GM19023 (cell line): Measurements from ENCODE around the gene MMEL1.
"Not testable (repeated sequence)": the region's sequence is repeated elsewhere in the genome, so short reads cannot be mapped to it uniquely, and the experiment has no call there.

Experiments
- ATAC-seq: cut with Tn5 transposase; IDR thresholded peaks from one replicate; pipeline ENCODE4 v1.9.1; 2021; ENCODE audit warnings: mild to moderate bottlenecking, moderate library complexity; ENCODE audit not compliant: unreplicated experiment

MMEL1 gene

DNA sequence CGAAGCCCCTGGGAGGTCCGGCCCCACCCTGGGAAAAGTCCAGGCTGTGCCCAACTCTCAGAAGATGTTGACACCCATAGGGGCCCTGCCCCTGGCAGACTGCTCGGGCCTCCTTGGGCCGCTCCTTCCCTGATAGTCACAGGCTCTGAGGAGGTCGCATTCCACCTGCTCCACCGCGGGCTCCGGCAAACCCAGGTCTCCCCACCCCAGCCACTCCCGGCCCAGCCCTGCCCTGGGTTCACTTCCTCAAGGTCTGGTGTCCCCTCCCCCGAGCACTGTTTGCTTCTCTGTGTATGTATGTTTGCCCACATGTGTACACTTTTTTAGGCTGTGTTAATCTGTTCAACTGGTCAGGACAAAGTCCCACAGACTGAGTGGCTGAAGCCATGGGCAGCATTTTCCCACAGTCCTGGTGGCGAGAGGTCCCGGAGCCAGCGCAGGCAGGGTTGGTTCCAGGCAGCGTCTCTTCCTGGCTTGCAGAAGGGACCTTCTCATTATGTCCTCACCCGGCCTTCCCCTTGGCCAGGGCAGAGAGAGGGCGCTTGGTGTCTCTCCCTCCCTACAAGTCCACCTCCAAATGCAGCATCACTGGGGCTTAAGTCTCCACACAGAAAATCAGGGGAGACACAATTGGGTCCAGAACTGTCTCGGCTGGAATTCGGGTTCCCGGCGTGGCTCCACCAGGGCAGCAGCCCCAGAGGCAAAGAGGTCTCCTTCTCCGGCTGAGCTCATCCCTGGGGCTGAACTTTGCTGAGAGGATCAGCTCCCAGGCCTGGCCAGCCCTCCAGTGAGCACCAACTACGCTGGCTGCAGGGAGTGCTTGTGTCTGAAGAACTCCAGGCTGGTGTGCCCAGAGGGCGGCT, 56.8 kb downstream of the MMEL1 start:
- ATAC-seq: no peak

DNA sequence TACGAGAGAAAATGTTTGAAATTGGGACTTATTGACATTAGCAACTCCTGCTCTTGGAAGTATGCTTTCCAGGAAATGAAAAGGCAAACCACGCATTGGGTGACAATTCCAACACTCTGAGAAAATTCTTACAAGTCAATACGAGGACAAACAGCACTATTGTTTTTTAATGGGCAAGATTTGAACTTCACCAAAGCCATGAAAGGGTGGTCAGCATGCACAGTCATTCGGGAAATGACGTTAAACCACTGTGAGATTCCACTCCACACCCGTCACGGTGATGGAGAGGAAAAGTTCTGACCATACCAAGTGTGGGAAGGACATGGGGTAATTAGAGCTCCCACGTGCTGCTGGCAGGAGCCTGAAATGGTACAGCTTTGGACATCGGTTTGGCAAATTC, 58.5 kb downstream of the MMEL1 start:
- ATAC-seq: no peak

DNA sequence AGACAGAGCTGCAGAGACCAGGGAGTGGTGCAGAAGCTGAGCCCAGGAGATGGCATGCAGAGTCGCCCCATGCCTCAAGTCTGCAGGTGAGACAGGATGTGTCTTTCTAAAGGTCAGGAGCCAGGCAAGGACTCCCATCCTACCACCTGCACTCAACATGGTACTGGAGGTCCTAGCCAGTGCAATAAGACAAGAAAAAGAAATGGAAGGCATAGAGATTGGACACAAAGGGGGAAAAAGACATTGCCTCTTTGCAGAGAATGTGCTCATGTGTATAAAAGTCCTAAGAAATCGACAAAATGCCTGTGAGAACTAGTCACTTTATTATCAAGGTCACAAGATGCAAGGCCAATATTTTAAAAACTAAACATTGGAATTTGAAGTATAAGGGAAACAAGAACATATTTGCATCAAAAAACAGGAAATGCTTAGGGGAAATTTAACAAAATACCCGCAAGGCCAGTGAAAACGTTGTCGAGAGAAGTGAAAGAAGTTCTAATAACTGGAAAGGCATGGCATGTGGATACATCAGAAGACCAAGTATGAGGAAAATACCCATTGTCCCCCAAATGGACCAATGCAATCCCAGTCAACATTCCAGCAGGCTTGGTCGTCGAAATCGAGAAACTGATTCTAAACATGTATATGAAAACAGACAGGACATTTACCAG, 59.4 kb downstream of the MMEL1 start:
- no peak for ATAC-seq

DNA sequence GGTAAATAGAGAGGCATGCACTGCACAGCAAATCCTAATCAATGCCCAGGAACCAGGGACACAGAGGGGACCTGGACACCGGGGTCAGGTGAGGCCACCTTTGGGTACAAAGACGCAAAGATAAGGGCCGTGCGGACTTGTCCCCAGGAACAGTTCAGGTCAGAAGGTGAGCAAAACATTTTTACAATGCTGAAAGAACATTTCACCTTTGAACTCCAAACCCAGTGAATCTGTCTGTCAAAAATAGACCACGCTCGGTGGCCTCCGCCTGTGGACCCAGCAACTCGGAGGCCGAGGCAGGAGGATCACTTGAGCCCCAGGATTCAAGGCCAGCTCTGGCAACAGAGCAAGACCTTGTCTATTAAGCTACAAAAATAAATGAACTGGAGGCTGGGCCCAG, 61.5 kb downstream of the MMEL1 start:
- ATAC-seq: no peak

DNA sequence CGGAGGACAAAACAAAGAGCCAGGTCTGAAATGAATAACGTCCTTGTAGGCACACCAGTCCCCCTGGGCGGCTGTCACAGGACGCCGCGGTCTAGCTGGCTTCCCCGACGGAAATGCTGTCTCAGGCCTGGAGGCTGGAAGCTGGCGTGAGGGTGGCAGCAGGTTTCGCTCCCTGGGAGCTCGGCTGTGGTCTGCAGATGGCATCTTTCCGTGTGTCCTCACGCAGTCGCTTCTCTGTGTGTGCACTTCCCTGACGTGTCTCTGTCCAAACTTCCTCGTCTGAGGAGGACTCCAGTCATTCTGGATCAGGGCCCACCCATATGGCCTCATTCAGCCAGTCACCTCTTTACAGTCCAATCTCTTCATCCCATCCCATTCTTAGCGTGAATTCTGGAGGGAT, 62.5 kb downstream of the MMEL1 start:
- no peak for ATAC-seq

- ATAC-seq: not testable (repeated sequence)
Measured at GRCh38 chr1:2569703-2570102, 63.1 kb downstream of the MMEL1 start.

DNA sequence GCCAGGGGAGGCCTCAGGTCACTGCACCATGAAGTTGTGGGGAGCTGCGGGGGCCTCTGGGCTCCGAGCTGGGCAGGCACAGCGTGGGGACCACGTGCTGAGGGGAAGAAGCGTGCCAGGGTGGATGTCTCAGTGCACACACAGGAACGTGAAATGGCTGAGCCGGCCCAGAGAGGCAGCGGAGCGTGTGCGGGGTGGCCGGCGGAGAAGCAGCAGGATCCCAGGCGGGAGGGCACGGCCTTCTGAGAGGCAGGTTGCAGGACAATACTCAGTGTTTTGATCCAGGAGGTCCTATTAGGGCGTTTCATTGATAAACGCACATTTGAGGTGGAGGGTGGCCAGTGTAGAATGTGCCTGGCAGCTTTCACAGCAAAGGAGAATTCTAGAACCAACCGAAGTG, 63.8 kb downstream of the MMEL1 start:
- no peak for ATAC-seq

DNA sequence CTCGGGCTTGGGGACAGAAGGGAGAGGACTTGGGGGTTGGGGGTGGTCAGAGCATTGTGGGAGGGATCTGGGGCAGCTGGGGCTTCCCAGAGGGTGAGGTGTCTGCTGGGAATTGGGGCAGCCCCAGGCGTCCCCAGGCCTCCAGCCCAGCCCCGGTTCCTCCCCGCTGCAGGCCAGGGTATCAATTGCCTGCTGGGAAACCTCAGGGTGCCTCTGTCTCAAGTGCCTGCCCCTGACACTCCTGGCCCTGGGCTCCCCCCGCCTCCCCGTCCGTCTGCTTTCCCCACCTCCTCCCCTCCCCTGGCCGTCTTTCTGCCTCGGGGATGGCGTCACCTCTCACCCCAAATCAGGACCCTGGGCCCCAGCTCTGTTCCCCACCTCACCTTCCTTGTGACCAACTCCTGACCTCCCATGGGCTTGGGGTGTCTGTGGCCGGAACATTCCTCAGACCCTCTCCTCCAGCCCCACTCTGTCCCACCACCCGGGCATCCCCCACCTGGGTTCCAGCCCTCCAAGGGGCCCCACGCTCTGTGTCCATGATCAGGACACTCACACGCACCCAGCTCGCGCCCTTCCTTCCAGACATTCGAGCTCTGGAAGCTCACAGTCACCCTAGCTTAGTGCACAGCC, 64.5 kb downstream of the MMEL1 start:
- ATAC-seq: not testable (repeated sequence)

GRCh38 chr1:2567083-2567679, 65.6 kb downstream of the MMEL1 start:
- ATAC-seq: no peak

DNA sequence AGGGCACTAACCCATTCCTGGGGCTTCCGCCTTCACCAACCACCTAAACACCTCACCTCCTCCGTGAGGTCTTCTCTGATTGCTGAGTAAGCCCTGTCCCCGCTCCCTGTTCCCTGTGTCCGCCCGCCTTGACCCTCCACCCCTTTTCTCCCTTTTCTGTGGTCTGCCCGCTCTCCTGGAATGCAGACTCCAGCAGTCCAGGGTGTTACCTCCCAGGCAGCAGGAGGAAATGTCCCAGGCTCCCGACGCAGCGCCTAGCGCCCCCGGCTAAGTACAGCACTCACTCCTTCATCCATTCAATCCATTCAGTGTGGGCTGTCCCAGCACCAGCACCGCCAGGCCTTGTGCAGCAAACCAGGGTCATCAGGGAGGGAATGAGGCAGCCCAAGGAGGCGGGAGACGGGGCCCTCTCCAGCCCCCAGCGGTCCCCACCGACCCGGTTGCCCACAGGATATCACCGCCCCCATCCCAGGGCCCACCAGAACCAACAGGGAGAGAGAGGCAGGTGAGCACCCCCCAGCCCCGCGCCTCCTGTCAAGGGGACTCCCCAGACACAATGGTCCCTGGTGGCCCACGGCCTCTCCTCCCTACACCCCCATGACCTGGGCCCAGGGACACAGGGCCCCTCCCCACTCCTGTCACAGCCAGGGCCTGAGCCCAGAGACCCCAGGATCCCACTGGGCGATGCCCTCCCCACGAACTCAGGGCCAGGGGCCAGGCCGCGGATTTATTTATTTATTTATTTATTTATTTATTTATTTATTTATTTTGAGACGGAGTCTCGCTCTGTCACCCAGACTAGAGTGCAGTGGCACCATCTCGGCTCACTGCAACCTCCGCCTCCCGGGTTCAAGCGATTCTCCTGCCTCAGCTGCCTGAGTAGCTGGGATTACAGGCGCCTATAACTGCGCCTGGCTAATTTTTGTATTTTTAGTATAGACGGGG, 66.4 kb downstream of the MMEL1 start:
- no peak for ATAC-seq

DNA sequence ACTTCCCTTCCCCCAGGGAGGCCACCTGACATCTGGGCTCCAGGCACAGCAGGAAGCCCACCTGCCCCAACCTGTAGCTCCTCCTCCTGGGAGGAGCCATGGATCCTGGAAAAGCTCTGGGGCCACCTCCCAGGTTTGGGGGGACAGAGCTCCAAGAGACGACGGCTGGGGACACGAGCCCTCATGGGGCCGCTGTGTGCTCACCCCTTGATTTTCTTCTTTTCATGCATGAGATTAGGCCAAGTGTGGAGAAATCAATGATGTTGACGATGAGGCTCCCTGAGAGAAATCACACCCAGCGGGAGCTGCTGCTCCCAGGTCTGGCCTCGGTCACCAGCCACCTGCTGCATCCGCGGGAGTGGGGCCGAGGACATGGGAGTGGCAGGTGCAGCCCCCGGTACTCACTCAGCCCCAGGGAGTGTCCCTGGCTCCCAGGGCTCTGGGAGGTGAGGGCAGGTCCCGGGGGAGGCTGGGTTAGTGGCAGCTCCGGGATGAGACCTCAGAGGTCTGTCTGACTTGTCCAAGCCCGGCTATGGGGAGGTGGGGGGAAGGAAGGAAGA, 67.9 kb downstream of the MMEL1 start:
- no peak for ATAC-seq

DNA sequence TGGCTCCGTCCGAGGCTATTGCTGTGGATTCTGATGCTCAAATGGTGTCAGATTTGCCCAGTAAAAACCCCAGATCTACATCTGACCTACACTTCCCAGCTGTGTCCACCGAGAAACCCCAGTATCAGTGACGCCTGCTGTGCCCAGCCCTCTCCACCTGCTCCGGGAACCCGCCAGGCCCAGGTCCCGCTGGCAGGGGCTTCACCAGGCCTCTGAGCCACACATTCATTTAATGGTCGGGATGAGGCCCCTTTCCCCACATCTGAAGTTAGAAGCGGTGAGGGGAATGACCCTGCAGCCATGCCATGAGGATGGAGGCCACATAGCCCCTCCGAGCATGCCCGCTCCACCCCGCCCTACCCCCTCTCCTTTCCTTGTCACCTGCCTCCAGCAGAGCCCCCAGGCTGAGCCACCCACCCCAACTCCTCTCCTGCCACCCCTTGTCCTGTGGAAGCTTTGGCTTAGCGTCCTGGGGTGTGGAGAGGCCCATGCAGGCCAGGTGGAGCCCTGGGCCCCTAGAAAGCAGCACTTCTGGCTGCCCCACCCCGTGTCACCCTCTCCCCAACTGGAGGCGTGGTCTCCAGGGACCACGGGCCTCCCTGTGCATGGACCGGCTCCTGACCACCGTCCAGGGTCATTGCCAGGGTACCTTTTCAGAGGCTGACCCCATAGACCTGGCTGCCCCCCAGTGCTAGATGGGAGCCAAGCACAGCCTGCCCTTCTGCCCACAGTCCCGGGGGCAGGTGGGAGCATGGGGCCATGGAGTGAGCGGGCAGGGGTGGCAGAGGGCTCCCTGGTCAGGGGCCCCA, 68.6 kb downstream of the MMEL1 start:
- ATAC-seq: no peak

DNA sequence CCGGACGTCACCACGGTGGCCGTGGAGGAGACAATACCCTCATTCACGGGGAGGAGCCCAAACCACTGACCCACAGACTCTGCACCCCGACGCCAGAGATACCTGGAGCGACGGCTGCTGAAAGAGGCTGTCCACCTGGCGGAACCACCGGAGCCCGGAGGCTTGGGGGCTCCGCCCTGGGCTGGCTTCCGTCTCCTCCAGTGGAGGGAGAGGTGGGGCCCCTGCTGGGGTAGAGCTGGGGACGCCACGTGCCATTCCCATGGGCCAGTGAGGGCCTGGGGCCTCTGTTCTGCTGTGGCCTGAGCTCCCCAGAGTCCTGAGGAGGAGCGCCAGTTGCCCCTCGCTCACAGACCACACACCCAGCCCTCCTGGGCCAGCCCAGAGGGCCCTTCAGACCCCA, 69.6 kb downstream of the MMEL1 start:
- no peak for ATAC-seq

GRCh38 chr1:2561898-2562895, 70.6 kb downstream of the MMEL1 start:
- no peak for ATAC-seq

DNA sequence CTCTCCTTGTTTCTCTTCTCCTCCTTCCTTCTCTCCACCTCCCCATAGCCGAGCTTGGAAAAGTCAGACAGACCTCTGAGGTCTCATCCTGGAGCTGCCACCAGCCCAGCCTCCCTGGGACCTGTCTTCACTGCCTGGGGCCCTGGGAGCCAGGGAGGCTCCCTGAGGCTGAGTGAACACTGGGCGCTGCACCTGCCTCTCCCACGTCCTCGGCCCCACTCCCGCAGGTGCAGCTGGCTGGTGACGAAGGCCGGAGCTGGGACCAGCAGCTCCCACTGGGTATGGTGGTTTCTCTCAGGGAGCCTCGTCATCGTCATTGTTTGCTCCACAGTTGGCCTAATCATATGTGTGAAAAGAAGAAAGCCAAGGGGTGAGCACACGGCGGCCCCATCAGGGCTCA, 71.4 kb downstream of the MMEL1 start:
- ATAC-seq: no peak

DNA sequence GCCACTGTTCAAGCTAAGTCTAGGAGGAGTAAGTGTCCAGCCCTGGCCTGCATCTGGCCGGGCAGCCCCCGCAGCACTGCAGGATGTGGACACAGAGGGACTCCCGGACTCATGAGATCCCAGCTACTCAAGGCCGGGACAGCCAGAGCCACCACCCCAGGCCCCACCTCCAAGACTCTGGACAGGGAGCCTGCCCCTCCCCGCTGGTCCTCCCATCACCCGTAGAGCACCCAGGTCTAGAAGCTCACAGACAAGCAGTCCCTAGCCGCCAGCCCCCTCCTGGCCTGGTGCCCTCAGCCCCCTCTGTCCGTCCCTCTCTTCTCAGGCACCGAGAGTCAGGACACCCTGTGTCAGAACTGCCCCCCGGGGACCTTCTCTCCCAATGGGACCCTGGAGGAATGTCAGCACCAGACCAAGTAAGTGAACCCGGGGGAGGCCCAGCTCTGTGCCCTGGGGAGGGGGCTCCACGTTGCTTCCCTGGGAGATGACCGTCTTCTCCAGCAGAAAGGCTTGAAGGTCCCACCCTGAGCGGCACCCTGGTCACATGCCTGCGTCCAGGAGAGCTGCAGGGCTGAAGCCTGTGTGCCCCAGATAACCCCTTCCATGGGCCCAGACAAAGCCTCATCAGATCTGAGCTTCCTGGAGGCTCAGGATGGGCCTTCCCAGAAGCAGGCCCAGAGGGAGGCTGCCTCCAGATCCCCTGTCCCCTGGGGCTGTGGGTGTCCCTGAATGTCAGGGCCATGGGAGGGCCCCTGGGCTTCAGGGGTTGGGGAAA, 72.3 kb downstream of the MMEL1 start:
- no peak for ATAC-seq
